ENCODE data around the gene ELP4. TPM values are rescaled to one million over a fixed set of nuclear protein-coding genes. Genes with fewer than 3 reads are reported as not detected.

ELP4 gene
- total RNA-seq, 2 donors from 2014 or later = 21.5 to 23.0 TPM

DNA sequence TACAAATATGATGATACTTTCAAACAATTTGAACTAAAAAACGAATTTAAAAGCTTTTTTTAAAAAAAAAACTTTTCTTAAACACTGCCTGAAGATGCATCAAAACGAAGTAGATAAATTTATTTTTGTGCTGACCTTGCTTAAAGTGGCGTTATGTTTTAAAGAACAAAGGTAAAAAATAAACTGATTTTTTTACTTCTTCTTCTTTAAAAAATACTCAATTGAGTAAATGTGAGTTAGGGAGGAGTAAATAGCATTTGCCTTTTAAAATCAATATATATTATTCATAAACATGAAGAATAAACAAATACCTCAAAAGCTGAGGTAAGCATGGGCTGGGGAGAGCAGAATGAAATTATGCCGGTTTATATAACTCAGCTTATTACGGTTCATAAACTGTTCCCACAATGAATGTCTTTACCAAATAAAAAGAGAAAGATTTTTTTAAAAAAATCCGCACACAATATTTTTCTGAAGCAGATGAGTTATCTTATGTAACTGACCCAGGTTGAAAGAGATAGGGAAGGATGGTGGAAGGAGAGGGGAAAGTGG lies 292.5 kb downstream of the ELP4 start:
- Histone ChIP-seq H3K27ac (no peak overlapping the region), H3K4me1 (replicated peaks) (no peaks in the 10 kb centered on the region), H3K36me3 (no peaks in the 10 kb centered on the region), H3K27me3 (replicated peaks; ENCODE audit: insufficient read depth) (peaks cover 58% of the 10 kb centered on the region), H3K9me3 (no peaks in the 10 kb centered on the region), H3K4me3 (no peak overlapping the region)
- 13% methylated on average over 6 of the region's 6 CpGs for WGBS
- DNase-seq (ENCODE audit: low spot score) = no peak
- intact Hi-C loops (cut with DNase I) = no loop called here
- no peak for TF ChIP-seq POLR2A (IDR thresholded peaks at IDR 0.05)
- no peak for TF ChIP-seq POLR2AphosphoS5 (IDR thresholded peaks at IDR 0.05)
- TF ChIP-seq CTCF (IDR thresholded peaks at IDR 0.05) = no peak

- no peaks in the 10 kb centered on the region for H3K4me1 ChIP-seq (replicated peaks)
- TF ChIP-seq CTCF (IDR thresholded peaks at IDR 0.05) (no peak), POLR2A (IDR thresholded peaks at IDR 0.05) (no peak), POLR2AphosphoS5 (IDR thresholded peaks at IDR 0.05) (no peak)
- 7% methylated on average over 20 of the region's 20 CpGs for WGBS
Observed at GRCh38 chr11:31802609-31802989, 293.0 kb downstream of the ELP4 start.

DNA sequence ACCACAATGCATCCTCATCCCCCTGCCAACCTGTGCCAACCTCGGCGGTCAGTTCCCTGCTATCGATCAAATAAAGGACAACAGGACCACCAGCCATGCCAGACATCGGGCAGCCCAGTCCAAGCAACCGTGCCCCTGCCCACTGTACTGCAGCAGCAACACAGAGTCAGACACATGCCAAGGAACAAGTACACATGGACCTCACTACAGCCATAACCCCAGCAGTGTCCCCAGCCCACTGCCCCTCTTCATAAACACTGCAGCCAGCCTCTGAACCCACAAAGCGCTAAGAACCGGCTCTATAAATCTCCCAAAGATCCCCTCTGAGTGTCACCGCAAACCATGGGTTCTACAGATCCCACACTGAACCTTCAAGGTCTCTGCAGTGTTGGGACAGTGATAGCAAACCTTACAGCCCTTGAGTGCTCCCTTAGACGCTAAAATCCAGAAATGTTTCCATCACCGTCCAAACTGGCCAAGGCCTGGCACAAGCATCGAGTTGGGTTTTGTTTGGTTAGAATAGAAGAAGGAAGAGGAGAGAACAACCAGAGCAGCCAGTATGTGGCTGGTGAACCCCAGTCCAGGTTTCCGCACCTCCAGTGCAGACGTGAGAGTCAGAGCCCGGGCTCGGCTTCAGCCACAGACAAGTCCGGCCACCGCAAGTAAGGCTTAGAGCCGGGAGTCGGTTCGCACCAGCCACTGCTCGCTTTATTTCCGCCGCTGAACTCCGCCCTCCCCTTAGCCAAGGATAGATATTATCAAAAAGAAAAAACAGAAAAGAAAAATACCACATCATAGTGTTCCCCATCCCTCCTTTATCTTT lies 293.6 kb downstream of the ELP4 start:
- intact Hi-C loops (cut with DNase I) = no loop called here
- peaks cover 69% of the 10 kb centered on the region for H3K27me3 ChIP-seq (replicated peaks; ENCODE audit: insufficient read depth)
- no peaks in the 10 kb centered on the region for H3K9me3 ChIP-seq
- H3K36me3 ChIP-seq = no peaks in the 10 kb centered on the region
- WGBS = 8% methylated on average over 24 of the region's 24 CpGs
- no peak for DNase-seq (ENCODE audit: low spot score)
- no peaks in the 10 kb centered on the region for H3K4me1 ChIP-seq (replicated peaks)
- no peak overlapping the region for H3K4me3 ChIP-seq
- no peak overlapping the region for H3K27ac ChIP-seq
- TF ChIP-seq POLR2A (IDR thresholded peaks at IDR 0.05) = no peak
- TF ChIP-seq CTCF (IDR thresholded peaks at IDR 0.05) = no peak

More at GRCh38 chr11:31802609-31802989, 293.0 kb downstream of the ELP4 start:
- peaks cover 63% of the 10 kb centered on the region for H3K27me3 ChIP-seq (replicated peaks; ENCODE audit: insufficient read depth)
- H3K4me3 ChIP-seq = no peak overlapping the region
- no peak for DNase-seq (ENCODE audit: low spot score)
- no peaks in the 10 kb centered on the region for H3K36me3 ChIP-seq
- intact Hi-C loops (cut with DNase I) = no loop called here
- H3K27ac ChIP-seq = no peak overlapping the region
- H3K9me3 ChIP-seq = no peaks in the 10 kb centered on the region

- Histone ChIP-seq H3K9me3 (no peaks in the 10 kb centered on the region), H3K4me3 (no peak overlapping the region), H3K36me3 (no peaks in the 10 kb centered on the region), H3K4me1 (replicated peaks) (no peaks in the 10 kb centered on the region), H3K27ac (no peak overlapping the region), H3K27me3 (replicated peaks; ENCODE audit: insufficient read depth) (peaks cover 70% of the 10 kb centered on the region)
- 13% methylated on average over 13 of the region's 13 CpGs for WGBS
- TF ChIP-seq POLR2A (IDR thresholded peaks at IDR 0.05) (no peak), CTCF (IDR thresholded peaks at IDR 0.05) (no peak), POLR2AphosphoS5 (IDR thresholded peaks at IDR 0.05) (no peak)
- DNase-seq (ENCODE audit: low spot score) = no peak
- intact Hi-C loops (cut with DNase I) = no loop called here
Observed at GRCh38 chr11:31803813-31804311, 294.3 kb downstream of the ELP4 start.
